ENCODE measurements around the gene CD248. TPM values are rescaled to one million over a fixed set of nuclear protein-coding genes. Genes with fewer than 3 reads are reported as not detected.
A peak's percentile ranks its signal among the peaks of the same experiment; 100 is the strongest.

CD248 gene
- total RNA-seq, 1 experiment from 2014 or later: 2.6 TPM

GRCh38 chr11:66289548-66290329, 27.1 kb downstream of the CD248 start (continued):
- TF ChIP-seq ZNF512 (CRISPR knock-in tag; IDR thresholded peaks at IDR 0.05; ENCODE audit: borderline replicate concordance) (no peak; the same call in 1 of the 2 replicates), ZNF232 (CRISPR knock-in tag; IDR thresholded peaks at IDR 0.05) (peak; percentile 82; the same call in 1 of the 2 replicates), ZNF396 (CRISPR knock-in tag; IDR thresholded peaks at IDR 0.05; ENCODE audit: borderline replicate concordance) (no peak), CREB1 (CRISPR knock-in tag; IDR thresholded peaks at IDR 0.05) (no peak), ZBTB21 (CRISPR knock-in tag; IDR thresholded peaks at IDR 0.05; ENCODE audit: borderline replicate concordance) (peak; percentile 53; the same call in 1 of the 2 replicates), PREB (CRISPR knock-in tag; IDR thresholded peaks at IDR 0.05; ENCODE audit: borderline replicate concordance) (peak; percentile 84; the same call in 1 of the 2 replicates), ZNF532 (CRISPR knock-in tag; IDR thresholded peaks at IDR 0.05; ENCODE audit: borderline replicate concordance) (no peak), ZSCAN18 (CRISPR knock-in tag; IDR thresholded peaks at IDR 0.05) (no peak), E2F5 (CRISPR knock-in tag; IDR thresholded peaks at IDR 0.05) (peak; percentile 82), JAZF1 (CRISPR knock-in tag; IDR thresholded peaks at IDR 0.05) (no peak), MYBL2 (CRISPR knock-in tag; IDR thresholded peaks at IDR 0.05) (peak; percentile 74; the same call in 1 of the 2 replicates), ZNF121 (CRISPR knock-in tag; IDR thresholded peaks at IDR 0.05) (no peak), FOXP1 (CRISPR knock-in tag; IDR thresholded peaks at IDR 0.05; ENCODE audit: borderline replicate concordance) (peak; percentile 96), USF1 (CRISPR knock-in tag; IDR thresholded peaks at IDR 0.05) (peak; percentile 52; the same call in 1 of the 2 replicates), IRF2 (CRISPR knock-in tag; IDR thresholded peaks at IDR 0.05; ENCODE audit: borderline replicate concordance, low read depth) (no peak), HMGXB4 (CRISPR knock-in tag; IDR thresholded peaks at IDR 0.05) (0 out of 2 replicates have a peak, but pooled peaks have one; percentile 20), ZNF138 (CRISPR knock-in tag; conservative IDR thresholded peaks at IDR 0.05) (no peak), E2F1 (CRISPR knock-in tag; IDR thresholded peaks at IDR 0.05) (peak; percentile 65; the same call in 1 of the 2 replicates), AFF4 (CRISPR knock-in tag; IDR thresholded peaks at IDR 0.05; ENCODE audit: borderline replicate concordance) (peak; percentile 69; the same call in 1 of the 2 replicates)
